Measurements from ENCODE around the gene WNK2.
"Not testable (repeated sequence)": the region's sequence is repeated elsewhere in the genome, so short reads cannot be mapped to it uniquely, and the experiment has no call there.

WNK2 gene

GRCh38 chr9:93183663-93184431 is at the start of gene WNK2:
Gene WNK2 (plus strand): TSS chr9:93184139. CDS start chr9:93184930, 791 bp downstream.
- peak; percentile 41 for DNase-seq

- no peak for DNase-seq
Observed at GRCh38 chr9:93134740-93135444, 49.0 kb upstream of the WNK2 start.

- DNase-seq, result peak; percentile 47
Observed at GRCh38 chr9:93136011-93136440, 47.9 kb upstream of the WNK2 start.

- DNase-seq, result no peak
Observed at GRCh38 chr9:93137362-93137761, 46.6 kb upstream of the WNK2 start.

GRCh38 chr9:93138171-93138764 is 45.7 kb upstream of the WNK2 start:
- no peak for DNase-seq

GRCh38 chr9:93139365-93140182 is 44.4 kb upstream of the WNK2 start:
- DNase-seq, result no peak

- DNase-seq, result no peak
Observed at GRCh38 chr9:93141771-93142483, 42.0 kb upstream of the WNK2 start.

GRCh38 chr9:93143830-93144530 is 40.0 kb upstream of the WNK2 start:
- DNase-seq, result no peak

- DNase-seq, result not testable (repeated sequence)
Observed at GRCh38 chr9:93146696-93147095, 37.2 kb upstream of the WNK2 start.

- no peak for DNase-seq
Observed at GRCh38 chr9:93147632-93148031, 36.3 kb upstream of the WNK2 start.

GRCh38 chr9:93148721-93149120 is 35.2 kb upstream of the WNK2 start:
- no peak for DNase-seq

- DNase-seq, result no peak
Observed at GRCh38 chr9:93149361-93149760, 34.6 kb upstream of the WNK2 start.

GRCh38 chr9:93151097-93151784 is 32.7 kb upstream of the WNK2 start:
- DNase-seq, result no peak

- peak; percentile 37 for DNase-seq
Observed at GRCh38 chr9:93154293-93154903, 29.5 kb upstream of the WNK2 start.

GRCh38 chr9:93155716-93156474 is 28.0 kb upstream of the WNK2 start:
- DNase-seq, result no peak

GRCh38 chr9:93156475-93157008 is 27.4 kb upstream of the WNK2 start:
- DNase-seq, result no peak

GRCh38 chr9:93159601-93160471 is 24.1 kb upstream of the WNK2 start:
- DNase-seq, result peak; percentile 51

- no peak for DNase-seq
Observed at GRCh38 chr9:93161786-93162562, 22.0 kb upstream of the WNK2 start.

Measured in NCI-H1092 (cell line).